NCI-H2196 treated with DMSO at 0.1 percent for 48 hours (cell line): ENCODE measurements around the gene MDM2.
"Not testable (repeated sequence)": the region's sequence is repeated elsewhere in the genome, so short reads cannot be mapped to it uniquely, and the experiment has no call there.

ENCODE experiments used
- DNase-seq: peaks from one replicate; lab custom pipeline; 2025; ENCODE audit not compliant: unreplicated experiment; lab: John Stamatoyannopoulos, UW

MDM2 gene

GRCh38 chr12:68824597-68825250 lies 16.7 kb downstream of the MDM2 start:
- no peak for DNase-seq

- DNase-seq = no peak
These were observed 17.7 kb downstream of the MDM2 start for GRCh38 chr12:68825569-68826217.

DNA sequence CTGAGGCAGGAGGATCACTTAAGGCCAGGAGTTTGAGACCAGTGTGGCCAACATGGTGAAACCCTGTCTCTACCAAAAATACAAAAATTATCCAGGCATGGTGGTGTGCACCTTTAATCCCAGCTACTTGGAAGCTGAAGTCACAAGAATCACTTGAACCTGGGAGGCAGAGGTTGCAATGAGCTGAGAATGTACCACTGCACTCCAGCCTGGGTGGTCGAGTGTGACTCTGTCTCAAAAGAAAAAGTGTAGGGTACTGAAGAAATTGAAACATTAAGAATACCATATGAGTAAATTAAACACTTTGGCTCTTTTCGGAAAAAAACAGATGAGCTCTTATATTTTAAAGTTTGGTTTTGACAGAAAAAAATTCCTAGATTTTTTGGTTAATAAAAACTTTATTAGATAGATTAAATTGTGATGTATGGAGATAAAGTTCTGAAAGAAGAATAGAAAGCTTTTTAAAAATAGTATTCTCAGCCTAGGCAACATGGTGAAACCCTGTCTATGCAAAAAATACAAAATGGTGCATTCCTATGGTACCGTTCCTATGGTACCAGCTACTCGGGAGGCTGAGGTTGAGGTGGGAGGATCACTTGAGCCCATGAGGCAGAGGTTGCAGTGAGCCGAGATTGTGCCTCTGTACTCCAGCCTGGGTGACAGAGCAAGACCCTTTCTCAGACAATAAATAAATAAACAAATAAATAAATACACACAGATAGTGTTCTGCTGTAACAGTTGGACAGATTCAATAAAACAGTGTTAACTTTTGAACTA lies 20.1 kb downstream of the MDM2 start:
- no peak for DNase-seq

DNA sequence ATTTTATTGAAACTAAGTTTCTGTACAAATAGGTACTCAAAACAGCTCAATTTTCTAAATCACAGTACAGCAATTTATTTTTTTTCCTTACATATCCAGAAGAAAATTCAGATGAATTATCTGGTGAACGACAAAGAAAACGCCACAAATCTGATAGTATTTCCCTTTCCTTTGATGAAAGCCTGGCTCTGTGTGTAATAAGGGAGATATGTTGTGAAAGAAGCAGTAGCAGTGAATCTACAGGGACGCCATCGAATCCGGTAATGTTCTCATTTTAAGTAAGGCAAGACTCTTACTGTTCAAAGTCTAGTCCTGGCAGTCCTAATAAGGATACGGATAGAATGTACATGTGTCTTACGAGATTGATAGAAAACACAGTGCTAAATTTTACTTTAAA lies 20.7 kb downstream of the MDM2 start:
- DNase-seq = no peak

DNA sequence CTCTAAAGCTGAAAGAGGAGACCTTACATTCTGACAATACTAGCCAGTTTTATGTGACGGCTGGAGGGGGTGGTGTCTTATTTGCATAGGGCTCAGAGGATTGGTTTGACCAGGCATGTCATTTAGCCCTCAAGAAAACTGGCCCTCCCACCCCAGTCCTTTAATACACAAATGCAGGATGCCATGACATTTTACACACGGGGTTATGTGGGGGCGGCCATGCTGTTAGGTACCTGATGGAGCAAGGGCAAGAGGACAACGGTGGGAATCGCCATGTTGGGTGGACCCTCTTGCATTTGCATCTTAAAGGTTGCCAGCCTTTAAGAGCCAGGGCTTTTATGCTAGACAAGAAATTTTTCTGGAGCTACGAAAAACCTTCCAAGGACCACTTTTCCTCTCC lies 23.3 kb downstream of the MDM2 start:
- DNase-seq = no peak

DNA sequence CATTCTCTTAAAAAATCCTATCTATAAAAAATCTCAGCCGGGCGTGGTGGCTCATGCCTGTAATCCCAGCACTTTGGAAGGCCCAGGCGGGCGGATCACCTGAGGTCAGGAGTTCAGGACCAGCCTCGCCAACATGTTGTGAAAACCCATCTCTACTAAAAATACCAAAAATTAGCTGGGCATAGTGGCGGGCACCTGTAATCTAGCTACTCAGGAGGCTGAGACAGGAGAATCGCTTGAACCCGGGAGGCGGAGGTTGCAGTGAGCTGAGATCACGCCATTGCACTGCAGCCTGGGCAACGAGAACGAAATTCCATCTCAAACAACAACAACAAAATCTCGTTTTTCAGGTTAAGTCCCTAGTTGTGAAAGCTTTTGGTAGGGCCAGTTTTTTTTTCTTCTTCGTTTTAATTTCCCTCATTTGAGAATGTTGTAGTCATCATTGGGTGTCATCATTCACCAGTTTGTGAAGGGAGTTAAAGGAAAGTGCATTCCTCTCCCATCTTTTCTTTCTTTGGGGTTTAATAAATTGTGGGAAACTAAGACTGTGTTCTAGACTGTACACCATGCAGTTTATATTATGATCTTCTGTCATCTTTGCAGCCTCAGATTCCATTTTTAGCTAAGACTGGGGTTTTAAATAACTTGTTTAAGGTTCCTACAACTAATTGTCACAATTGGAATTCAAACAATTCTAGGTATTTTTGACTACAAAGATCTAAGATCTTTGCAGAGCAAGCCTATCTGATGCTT lies 23.9 kb downstream of the MDM2 start:
- DNase-seq = no peak

GRCh38 chr12:68832504-68832867 lies 24.5 kb downstream of the MDM2 start:
- DNase-seq = no peak

GRCh38 chr12:68833508-68833907 lies 25.5 kb downstream of the MDM2 start:
- DNase-seq = no peak

DNA sequence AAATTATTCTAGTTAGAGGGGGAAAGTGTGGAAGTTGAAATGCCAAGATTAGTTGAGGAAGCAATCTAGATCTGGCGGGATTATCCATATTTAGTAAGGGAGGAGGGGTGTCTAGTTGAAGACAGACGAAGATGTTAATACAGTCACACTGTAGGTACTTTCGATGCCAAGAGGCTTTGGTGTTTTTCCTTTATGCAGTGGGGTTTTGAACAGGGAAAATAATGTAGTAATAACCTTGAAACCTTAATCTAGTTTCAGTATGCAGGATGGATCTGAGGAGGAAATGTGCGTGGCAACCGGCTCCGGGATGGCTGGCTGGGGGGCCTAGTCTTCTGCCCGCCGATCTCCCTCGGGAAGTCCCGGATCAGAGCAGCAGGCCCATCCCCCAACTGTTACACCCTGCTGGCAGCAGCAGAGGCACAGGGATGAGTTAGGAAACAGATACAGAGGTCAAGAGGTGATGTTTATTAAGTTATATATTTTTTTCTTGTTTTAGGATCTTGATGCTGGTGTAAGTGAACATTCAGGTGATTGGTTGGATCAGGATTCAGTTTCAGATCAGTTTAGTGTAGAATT lies 27.4 kb downstream of the MDM2 start:
- no peak for DNase-seq

- DNase-seq = no peak
These were observed 29.2 kb downstream of the MDM2 start for GRCh38 chr12:68837215-68837614.

DNA sequence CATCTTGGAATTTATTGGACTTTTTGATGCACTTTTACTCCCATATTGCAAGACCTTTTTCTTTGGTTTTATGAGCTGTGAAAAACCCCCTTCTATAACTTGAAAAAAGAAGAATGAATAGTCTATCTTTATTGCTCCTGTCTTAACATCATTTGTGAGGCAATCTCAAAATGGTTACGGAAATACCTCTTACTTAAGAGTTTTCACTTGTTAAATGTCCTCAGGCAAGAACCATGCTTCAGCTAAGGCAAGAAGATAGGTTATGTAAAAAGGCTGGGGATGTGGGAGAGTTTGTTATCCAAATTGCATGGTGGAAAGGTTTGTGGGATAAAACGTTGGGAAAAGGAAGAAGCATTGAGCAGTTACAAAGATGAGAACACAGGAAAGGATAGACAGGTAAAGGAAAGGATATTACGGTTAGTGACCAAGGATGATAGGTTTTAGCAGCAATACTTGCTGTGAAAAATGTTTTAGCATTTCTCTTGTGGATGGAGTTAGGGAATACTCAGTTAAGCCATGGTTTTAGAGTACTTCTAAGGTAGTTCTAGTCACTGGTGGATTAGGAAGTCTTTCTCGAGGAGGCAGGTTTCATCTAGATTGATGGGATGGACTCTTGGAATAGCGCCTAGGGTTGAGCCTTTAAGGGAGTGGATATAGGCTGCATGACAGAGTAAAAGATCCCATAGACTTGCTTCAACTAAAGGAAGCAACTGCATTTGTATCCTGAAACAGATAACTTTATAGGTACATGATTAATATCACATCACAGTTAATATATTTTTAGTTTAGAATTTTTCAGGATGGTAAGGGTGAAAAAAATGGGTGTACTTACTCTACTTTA lies 30.3 kb downstream of the MDM2 start:
- no peak for DNase-seq

DNA sequence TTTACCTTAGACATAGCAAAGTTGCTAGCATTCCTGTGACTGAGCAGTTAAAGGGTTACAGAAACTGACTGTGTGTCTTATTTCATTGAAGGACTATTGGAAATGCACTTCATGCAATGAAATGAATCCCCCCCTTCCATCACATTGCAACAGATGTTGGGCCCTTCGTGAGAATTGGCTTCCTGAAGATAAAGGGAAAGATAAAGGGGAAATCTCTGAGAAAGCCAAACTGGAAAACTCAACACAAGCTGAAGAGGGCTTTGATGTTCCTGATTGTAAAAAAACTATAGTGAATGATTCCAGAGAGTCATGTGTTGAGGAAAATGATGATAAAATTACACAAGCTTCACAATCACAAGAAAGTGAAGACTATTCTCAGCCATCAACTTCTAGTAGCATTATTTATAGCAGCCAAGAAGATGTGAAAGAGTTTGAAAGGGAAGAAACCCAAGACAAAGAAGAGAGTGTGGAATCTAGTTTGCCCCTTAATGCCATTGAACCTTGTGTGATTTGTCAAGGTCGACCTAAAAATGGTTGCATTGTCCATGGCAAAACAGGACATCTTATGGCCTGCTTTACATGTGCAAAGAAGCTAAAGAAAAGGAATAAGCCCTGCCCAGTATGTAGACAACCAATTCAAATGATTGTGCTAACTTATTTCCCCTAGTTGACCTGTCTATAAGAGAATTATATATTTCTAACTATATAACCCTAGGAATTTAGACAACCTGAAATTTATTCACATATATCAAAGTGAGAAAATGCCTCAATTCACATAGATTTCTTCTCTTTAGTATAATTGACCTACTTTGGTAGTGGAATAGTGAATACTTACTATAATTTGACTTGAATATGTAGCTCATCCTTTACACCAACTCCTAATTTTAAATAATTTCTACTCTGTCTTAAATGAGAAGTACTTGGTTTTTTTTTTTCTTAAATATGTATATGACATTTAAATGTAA lies 31.5 kb downstream of the MDM2 start:
- DNase-seq = no peak

DNA sequence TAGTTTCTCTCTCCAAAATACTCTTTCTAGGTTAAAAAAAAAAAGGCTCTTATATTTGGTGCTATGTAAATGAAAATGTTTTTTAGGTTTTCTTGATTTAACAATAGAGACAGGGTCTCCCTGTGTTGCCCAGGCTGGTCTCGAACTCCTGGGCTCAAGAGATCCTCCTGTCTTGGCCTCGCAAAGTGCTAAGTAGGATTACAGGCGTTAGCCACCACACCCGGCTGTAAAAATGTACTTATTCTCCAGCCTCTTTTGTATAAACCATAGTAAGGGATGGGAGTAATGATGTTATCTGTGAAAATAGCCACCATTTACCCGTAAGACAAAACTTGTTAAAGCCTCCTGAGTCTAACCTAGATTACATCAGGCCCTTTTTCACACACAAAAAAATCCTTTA lies 33.2 kb downstream of the MDM2 start:
- DNase-seq = not testable (repeated sequence)

- no peak for DNase-seq
These were observed 33.7 kb downstream of the MDM2 start for GRCh38 chr12:68841717-68842116.

DNA sequence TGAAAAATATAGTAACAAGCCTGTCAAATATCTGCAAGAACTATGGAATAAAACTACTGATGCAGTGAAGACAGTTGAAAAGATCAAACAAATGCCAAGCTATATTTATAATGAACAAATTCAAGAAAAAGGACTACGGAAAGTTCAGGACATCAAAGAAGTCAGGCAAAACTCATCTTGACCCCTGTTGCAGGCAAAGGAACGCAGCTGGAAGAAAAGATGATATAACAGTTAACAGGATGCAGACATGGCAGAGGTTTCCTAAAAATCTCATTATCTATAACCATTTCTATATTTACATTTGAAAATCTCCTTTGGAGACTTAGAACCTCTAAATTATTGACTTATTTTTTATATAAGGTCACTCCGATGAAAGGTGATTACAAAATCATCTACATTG lies 34.1 kb downstream of the MDM2 start:
- no peak for DNase-seq

DNA sequence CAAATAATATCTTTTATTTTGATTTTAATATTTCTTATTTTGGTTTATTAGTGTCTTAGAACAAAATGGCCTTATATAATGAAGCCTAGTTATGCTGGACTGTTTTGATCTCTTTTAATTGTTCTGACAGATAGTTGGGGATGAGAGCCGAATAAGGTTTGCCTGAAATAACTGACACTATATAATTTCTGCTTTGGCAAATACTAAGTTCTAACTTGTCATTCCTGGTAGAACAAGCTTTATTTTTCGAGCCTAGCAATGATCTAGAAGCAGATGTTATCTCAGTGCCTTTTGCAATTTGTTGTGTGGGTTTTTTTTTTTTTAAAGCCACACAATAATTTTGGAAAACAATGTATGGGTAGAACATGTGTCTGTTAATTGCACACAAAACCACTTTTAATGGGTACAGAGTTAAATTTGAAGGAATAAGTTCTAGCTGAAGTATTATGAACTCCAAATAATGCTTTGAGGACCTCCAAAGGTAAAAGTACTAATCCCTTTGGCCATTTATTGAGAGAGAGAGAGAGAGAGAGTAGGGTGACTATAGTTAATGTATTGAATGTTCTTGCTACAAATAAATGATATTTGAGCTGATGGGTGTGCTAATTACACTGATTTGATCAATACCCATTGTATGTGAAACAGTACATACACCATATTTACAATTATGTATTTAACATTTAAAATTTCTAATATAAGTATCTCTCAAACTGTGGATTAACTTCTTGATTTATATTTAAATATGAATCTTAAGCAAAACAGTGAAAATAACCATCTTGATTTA lies 35.0 kb downstream of the MDM2 start:
- no peak for DNase-seq

GRCh38 chr12:68844318-68844745 lies 36.4 kb downstream of the MDM2 start:
- no peak for DNase-seq
